Mesothelial cell of epicardium (in vitro differentiated cells): Measurements from ENCODE around the gene ARHGAP44. TPM values are rescaled to one million over a fixed set of nuclear protein-coding genes. Genes with fewer than 3 reads are reported as not detected.

Experiments used
- DNase-seq, 2 experiments: peaks; one replicate each; pipeline ENCODE4 v3.0.0; 2021; ENCODE audit warnings: low spot score in 2 of 2; ENCODE audit not compliant: unreplicated experiment in 2 of 2
- H3K27ac Mint-ChIP-seq: 2 replicates; pipeline ENCODE4 v1.8.0; 2021; ENCODE audit warnings: mixed read lengths
- H3K27me3 Mint-ChIP-seq: 2 replicates; pipeline ENCODE4 v1.8.0; 2021; ENCODE audit warnings: low read depth, mixed read lengths
- H3K36me3 Mint-ChIP-seq: 2 replicates; pipeline ENCODE4 v1.8.0; 2021; ENCODE audit warnings: mixed read lengths
- H3K4me1 Mint-ChIP-seq: 2 replicates; pipeline ENCODE4 v1.8.0; 2021; ENCODE audit warnings: mixed read lengths
- H3K4me3 Mint-ChIP-seq: 2 replicates; pipeline ENCODE4 v1.8.0; 2021; ENCODE audit warnings: mild to moderate bottlenecking, moderate library complexity, mixed read lengths
- H3K9me3 Mint-ChIP-seq: 2 replicates; pipeline ENCODE4 v1.8.0; 2021; ENCODE audit warnings: mixed read lengths
- CTCF ChIP-seq: fragments of 200-600 bp; sonication (generic); IDR thresholded peaks from one replicate; pipeline ENCODE4 v1.5.0; 2021; ENCODE audit warnings: antibody characterized with exemption; ENCODE audit not compliant: unreplicated experiment
- total RNA-seq: library from RNA; stranded (reverse); gene quantifications from 3 replicates; pipeline ENCODE4 v1.2.1, GENCODE V29; 2021

Gene ARHGAP44
- total RNA-seq, 1 donor from 2014 or later = 11.7 TPM

GRCh38 chr17:12883472-12883871 lies 94.2 kb downstream of the ARHGAP44 start:
- no peak for TF ChIP-seq CTCF
- Mint-ChIP-seq H3K27ac (no peak overlapping the region), H3K9me3 (peaks cover 24% of the 10 kb centered on the region), H3K4me1 (no peaks in the 10 kb centered on the region), H3K27me3 (no peaks in the 10 kb centered on the region), H3K36me3 (peaks cover 2% of the 10 kb centered on the region), H3K4me3 (no peak overlapping the region)
- DNase-seq = no peak

- TF ChIP-seq CTCF = no peak
- Mint-ChIP-seq H3K36me3 (peaks cover 5% of the 10 kb centered on the region), H3K9me3 (peaks cover 35% of the 10 kb centered on the region)
These were observed 97.8 kb downstream of the ARHGAP44 start for GRCh38 chr17:12887088-12887487.

GRCh38 chr17:12896180-12896785 lies 107.0 kb downstream of the ARHGAP44 start:
- Mint-ChIP-seq H3K4me1 (peaks cover 6% of the 10 kb centered on the region), H3K27me3 (no peaks in the 10 kb centered on the region), H3K9me3 (peaks cover 31% of the 10 kb centered on the region), H3K36me3 (peaks cover 26% of the 10 kb centered on the region), H3K27ac (no peak overlapping the region), H3K4me3 (no peak overlapping the region)
- no peak for TF ChIP-seq CTCF
- no peak for DNase-seq

More at GRCh38 chr17:12887088-12887487, 97.8 kb downstream of the ARHGAP44 start:
- no peak for DNase-seq
- no peaks in the 10 kb centered on the region for H3K4me1 Mint-ChIP-seq
- no peak overlapping the region for H3K4me3 Mint-ChIP-seq
- no peak overlapping the region for H3K27ac Mint-ChIP-seq
- H3K27me3 Mint-ChIP-seq = no peaks in the 10 kb centered on the region

GRCh38 chr17:12898110-12898509 lies 108.8 kb downstream of the ARHGAP44 start:
- Mint-ChIP-seq H3K4me1 (peaks cover 7% of the 10 kb centered on the region), H3K27ac (no peak overlapping the region), H3K4me3 (no peak overlapping the region), H3K9me3 (peaks cover 20% of the 10 kb centered on the region), H3K36me3 (peaks cover 20% of the 10 kb centered on the region), H3K27me3 (no peaks in the 10 kb centered on the region)
- DNase-seq = no peak
- TF ChIP-seq CTCF = no peak

GRCh38 chr17:12899604-12900003 lies 110.3 kb downstream of the ARHGAP44 start:
- TF ChIP-seq CTCF = no peak
- Mint-ChIP-seq H3K27me3 (no peaks in the 10 kb centered on the region), H3K4me3 (no peak overlapping the region), H3K4me1 (peaks cover 7% of the 10 kb centered on the region), H3K36me3 (peaks cover 23% of the 10 kb centered on the region), H3K9me3 (peaks cover 19% of the 10 kb centered on the region), H3K27ac (no peak overlapping the region)
- DNase-seq = no peak

- Mint-ChIP-seq H3K36me3 (peaks cover 25% of the 10 kb centered on the region), H3K9me3 (peaks cover 19% of the 10 kb centered on the region), H3K4me3 (no peak overlapping the region), H3K27ac (no peak overlapping the region), H3K4me1 (peaks cover 7% of the 10 kb centered on the region), H3K27me3 (no peaks in the 10 kb centered on the region)
- TF ChIP-seq CTCF = no peak
- no peak for DNase-seq
These were observed 111.2 kb downstream of the ARHGAP44 start for GRCh38 chr17:12900474-12900873.
